A549 treated with AZD9567 at 1 μM for 4 hours (cell line): ENCODE data around the gene SLC25A26. TPM values are rescaled to one million over a fixed set of nuclear protein-coding genes. Genes with fewer than 3 reads are reported as not detected.

ENCODE experiments used
- total RNA-seq: library from RNA; stranded (reverse); fragments of 200-300 nt; extraction: Qiagen RNA extraction; gene quantifications from 5 replicates; pipeline ENCODE4 v1.2.3, GENCODE V29; 2022; ENCODE audit not compliant: insufficient read depth

The SLC25A26 gene
- total RNA-seq: 11.2 to 21.6 TPM (median 20.2 TPM) in 5 replicates

GRCh38 chr3:66220602-66221377 is at the start of gene SLC25A26:
Gene SLC25A26, plus strand, starts transcription at chr3:66221001. Its CDS starts 94 bp downstream, at chr3:66221095.

Other genes with a start within 250 kb of the SLC25A26 start
- gene MAGI1, start 182.1 kb upstream of the SLC25A26 start, total RNA-seq: 2.2 to 3.6 TPM (median 3.1 TPM) in 5 replicates